ENCODE results near the gene SIL1. TPM values are rescaled to one million over a fixed set of nuclear protein-coding genes. Genes with fewer than 3 reads are reported as not detected.

SIL1 gene
- total RNA-seq, result 60.7 and 70.8 TPM in 2 replicates

GRCh38 chr5:139197710-139198669 lies at the start of gene SIL1:
TSS of gene SIL1 (minus strand) at chr5:139198368. CDS start at chr5:139127843, 70,525 bp downstream.

Other genes starting within 250 kb of the SIL1 start
- gene MATR3, start 95.4 kb upstream of the SIL1 start, total RNA-seq, result 181 and 197 TPM in 2 replicates
- gene PAIP2, start 143.5 kb upstream of the SIL1 start, total RNA-seq, result 37.9 and 51.6 TPM in 2 replicates
- gene SLC23A1, start 184.9 kb upstream of the SIL1 start, total RNA-seq, result 0.24 TPM in 1 of 2 replicates, not detected in the other
- gene MZB1, start 191.5 kb upstream of the SIL1 start, total RNA-seq, result 0.21 and 0.24 TPM in 2 replicates
- gene PROB1, start 196.7 kb upstream of the SIL1 start, total RNA-seq, result 0.72 and 1.5 TPM in 2 replicates
- gene SPATA24, start 205.7 kb upstream of the SIL1 start, total RNA-seq, result 3.4 and 4.6 TPM in 2 replicates
- 1.3 and 1.4 TPM in 2 replicates for gene DNAJC18, start 241.2 kb upstream of the SIL1 start, total RNA-seq

All from tracheal epithelial cell (primary cell).